Measurements from ENCODE around the gene OR6K2.
"Not testable (repeated sequence)": the region's sequence is repeated elsewhere in the genome, so short reads cannot be mapped to it uniquely, and the experiment has no call there.

The OR6K2 gene

GRCh38 chr1:158689110-158689509, 11.3 kb downstream of the OR6K2 start (continued):
- TF ChIP-seq ZNF518A (tag by site-specific recombination; conservative IDR thresholded peaks at IDR 0.05; ENCODE audit: low read depth): no peak
- TF ChIP-seq ZBTB6 (tag by site-specific recombination; IDR thresholded peaks at IDR 0.05): no peak
- no peak for TF ChIP-seq ZNF692 (tag by site-specific recombination; IDR thresholded peaks at IDR 0.05)
- TF ChIP-seq ZNF202 (tag by site-specific recombination; IDR thresholded peaks at IDR 0.05; ENCODE audit: borderline replicate concordance): no peak
- TF ChIP-seq ZNF311 (tag by site-specific recombination; IDR thresholded peaks at IDR 0.05; ENCODE audit: borderline replicate concordance): no peak
- TF ChIP-seq ZBTB8A (tag by site-specific recombination; IDR thresholded peaks at IDR 0.05): no peak

- H3K27ac ChIP-seq (ENCODE audit: extremely low read depth, low read depth, low read length); CTCF ChIA-PET; H3K4me3 ChIP-seq (ENCODE audit: low read depth, low read length); H3K4me1 ChIP-seq (ENCODE audit: control insufficient read depth, insufficient read depth, low read length); POLR2A ChIA-PET; H3K9me3 ChIP-seq (ENCODE audit: control insufficient read depth, insufficient read depth, low read depth, low read length); H3K36me3 ChIP-seq (ENCODE audit: control insufficient read depth in 2 of 2, insufficient read depth in 1 of 2, low read length in 2 of 2): not testable (repeated sequence)
Measured at GRCh38 chr1:158688343-158688742, 12.1 kb downstream of the OR6K2 start.

- no peak overlapping the region for H3K27ac ChIP-seq (ENCODE audit: extremely low read depth, low read depth, low read length)
- H3K4me3 ChIP-seq (ENCODE audit: low read depth, low read length): no peak overlapping the region
- no peaks in the 10 kb centered on the region for H3K36me3 ChIP-seq (ENCODE audit: control insufficient read depth in 2 of 2, insufficient read depth in 1 of 2, low read length in 2 of 2)
- TF ChIP-seq ZNF140 (tag by site-specific recombination; IDR thresholded peaks at IDR 0.05) (no peak), ZNF202 (tag by site-specific recombination; IDR thresholded peaks at IDR 0.05; ENCODE audit: borderline replicate concordance) (no peak), KLF9 (tag by site-specific recombination; IDR thresholded peaks at IDR 0.05; ENCODE audit: low read depth) (no peak), RBAK (tag by site-specific recombination; IDR thresholded peaks at IDR 0.05) (no peak), ZNF354C (tag by site-specific recombination; IDR thresholded peaks at IDR 0.05; ENCODE audit: borderline replicate concordance, low read depth) (no peak), ZNF792 (tag by site-specific recombination; IDR thresholded peaks at IDR 0.05) (no peak), ZNF324 (tag by site-specific recombination; IDR thresholded peaks at IDR 0.05) (no peak), SALL2 (tag by site-specific recombination; IDR thresholded peaks at IDR 0.05; ENCODE audit: borderline replicate concordance) (no peak), ZFP41 (tag by site-specific recombination; IDR thresholded peaks at IDR 0.05; ENCODE audit: borderline replicate concordance) (no peak), ZIC2 (tag by site-specific recombination; IDR thresholded peaks at IDR 0.05) (no peak), ZNF473 (tag by site-specific recombination; IDR thresholded peaks at IDR 0.05) (no peak), ZNF768 (tag by site-specific recombination; IDR thresholded peaks at IDR 0.05) (no peak), ZNF138 (tag by site-specific recombination; IDR thresholded peaks at IDR 0.05; ENCODE audit: borderline replicate concordance) (no peak), ZNF560 (tag by site-specific recombination; IDR thresholded peaks at IDR 0.05; ENCODE audit: borderline replicate concordance) (no peak), ZNF2 (tag by site-specific recombination; IDR thresholded peaks at IDR 0.05) (no peak), ZNF311 (tag by site-specific recombination; IDR thresholded peaks at IDR 0.05; ENCODE audit: borderline replicate concordance) (no peak), ZNF10 (tag by site-specific recombination; IDR thresholded peaks at IDR 0.05) (no peak), ZNF830 (tag by site-specific recombination; IDR thresholded peaks at IDR 0.05; ENCODE audit: low read depth) (no peak), ZNF514 (tag by site-specific recombination; IDR thresholded peaks at IDR 0.05) (no peak), ZNF16 (tag by site-specific recombination; IDR thresholded peaks at IDR 0.05; ENCODE audit: low read depth) (no peak)
- ChIA-PET CTCF (no interaction called here), POLR2A (no interaction called here)
- H3K4me1 ChIP-seq (ENCODE audit: control insufficient read depth, insufficient read depth, low read length): no peaks in the 10 kb centered on the region
- no peaks in the 10 kb centered on the region for H3K9me3 ChIP-seq (ENCODE audit: control insufficient read depth, insufficient read depth, low read depth, low read length)
Measured at GRCh38 chr1:158687037-158687436, 13.4 kb downstream of the OR6K2 start.
